Skeletal muscle satellite cell (primary cell): ENCODE data around the gene GSDME.

ENCODE experiments used
- H3K27me3 ChIP-seq: 2 replicates; pipeline ENCODE4 v1.7.0; 2013; ENCODE audit warnings: low read length; ENCODE audit not compliant: control insufficient read depth, insufficient read depth
- H3K36me3 ChIP-seq: 2 replicates; pipeline ENCODE4 v1.7.0; 2013; ENCODE audit warnings: mild to moderate bottlenecking, control low read depth, low read length; ENCODE audit not compliant: insufficient read depth
- H3K4me1 ChIP-seq: 2 replicates; pipeline ENCODE4 v1.7.0; 2013; ENCODE audit warnings: low read length; ENCODE audit not compliant: control insufficient read depth, insufficient read depth
- H3K4me2 ChIP-seq: 2 replicates; pipeline ENCODE4 v1.7.0; 2013; ENCODE audit warnings: mild to moderate bottlenecking, low read length
- H3K4me3 ChIP-seq: 2 replicates; pipeline ENCODE4 v1.7.0; 2013; ENCODE audit warnings: low read length
- H3K9ac ChIP-seq: 2 replicates; pipeline ENCODE4 v1.7.0; 2013; ENCODE audit warnings: mild to moderate bottlenecking, low read depth, low read length, moderate library complexity
- H3K9me3 ChIP-seq: replicated peaks from 2 replicates; pipeline ENCODE4 v1.7.0; 2013; ENCODE audit warnings: mild to moderate bottlenecking, control low read depth, low read length

Gene GSDME

DNA sequence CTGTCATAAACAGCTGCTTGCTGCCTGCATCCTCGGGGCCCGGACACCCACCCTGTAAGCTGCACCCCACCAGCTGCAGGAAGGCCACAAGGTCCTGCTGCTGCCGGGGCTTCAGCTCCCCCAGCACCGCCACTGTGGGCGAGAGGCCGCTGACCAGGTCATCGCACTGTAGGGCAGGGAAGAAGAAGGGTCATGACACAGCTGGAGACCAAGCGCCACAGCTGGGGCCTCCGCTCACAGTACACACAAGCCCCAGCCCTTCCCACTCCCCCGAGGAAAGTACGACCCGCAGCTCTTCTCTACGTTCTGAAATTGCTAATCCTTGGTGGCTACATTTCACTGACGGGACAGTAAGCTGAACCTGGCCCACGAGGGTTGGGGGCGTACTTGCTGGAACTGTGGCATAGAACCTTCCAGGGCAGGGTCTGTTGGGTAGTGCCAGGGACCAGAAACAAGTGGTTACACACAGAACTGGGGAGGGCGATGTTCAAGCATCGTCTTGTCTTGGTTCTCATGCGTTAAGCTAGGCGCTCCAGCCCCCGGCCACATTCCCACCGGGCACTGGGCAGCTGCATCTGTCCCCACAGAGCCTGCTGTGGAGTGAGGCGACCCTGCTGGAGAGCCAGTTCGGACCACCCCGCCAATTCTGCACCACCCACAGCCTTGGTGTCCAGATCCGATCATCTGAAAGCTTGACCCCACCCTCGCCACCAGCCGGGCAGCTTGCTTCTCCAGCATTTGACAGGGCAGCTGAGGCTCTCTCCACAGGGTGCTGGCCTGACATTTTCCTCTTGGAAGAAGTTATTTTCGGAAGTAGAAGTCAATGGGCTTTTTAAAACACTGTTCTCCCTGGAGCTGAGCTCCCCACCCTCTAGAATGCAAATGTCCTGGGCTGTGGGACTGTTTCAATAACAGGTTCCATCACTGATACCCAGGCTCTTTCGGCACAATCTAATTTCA lies 50.8 kb downstream of the GSDME start:
- Histone ChIP-seq H3K9ac (no peak overlapping the region), H3K36me3 (peaks cover 28% of the 10 kb centered on the region), H3K4me2 (no peak overlapping the region), H3K9me3 (no peaks in the 10 kb centered on the region), H3K4me3 (no peak overlapping the region), H3K4me1 (peaks cover 24% of the 10 kb centered on the region), H3K27me3 (no peaks in the 10 kb centered on the region)

DNA sequence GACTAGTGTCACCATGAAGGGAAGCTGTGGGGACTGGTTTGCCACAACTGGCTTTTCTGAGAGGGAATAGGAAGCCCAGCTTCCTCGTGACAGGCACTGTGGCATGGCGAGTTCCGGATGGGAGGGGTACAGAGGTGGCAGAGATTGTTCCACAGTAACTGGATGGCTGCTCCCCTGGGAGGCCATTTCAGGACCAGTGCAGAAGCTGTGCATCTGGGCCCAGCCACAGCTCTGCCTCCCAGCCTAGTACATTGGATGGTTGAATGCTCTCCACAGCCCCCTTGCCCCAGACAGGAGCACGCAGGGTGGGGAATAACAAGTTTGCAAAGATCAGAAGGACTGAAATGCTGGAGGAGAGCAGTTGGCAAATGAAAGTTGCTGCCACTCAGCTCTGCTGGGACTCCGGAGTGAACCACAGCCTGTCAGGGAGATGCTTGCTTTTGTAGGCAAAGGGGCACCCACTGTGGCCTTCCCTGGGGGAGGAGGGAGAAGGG lies 51.8 kb downstream of the GSDME start:
- no peaks in the 10 kb centered on the region for H3K9me3 ChIP-seq
- H3K9ac ChIP-seq: no peak overlapping the region

GRCh38 chr7:24704311-24704710 lies 53.0 kb downstream of the GSDME start:
- H3K9ac ChIP-seq: no peak overlapping the region
- H3K9me3 ChIP-seq: no peaks in the 10 kb centered on the region
- H3K4me3 ChIP-seq: no peak overlapping the region
- peaks cover 20% of the 10 kb centered on the region for H3K36me3 ChIP-seq
- H3K4me1 ChIP-seq: peaks cover 41% of the 10 kb centered on the region
- H3K27me3 ChIP-seq: no peaks in the 10 kb centered on the region
- H3K4me2 ChIP-seq: no peak overlapping the region

More for the DNA sequence above, 51.8 kb downstream of the GSDME start:
- H3K36me3 ChIP-seq: peaks cover 28% of the 10 kb centered on the region
- H3K4me2 ChIP-seq: no peak overlapping the region
- H3K4me3 ChIP-seq: no peak overlapping the region
- no peaks in the 10 kb centered on the region for H3K27me3 ChIP-seq
- H3K4me1 ChIP-seq: peaks cover 33% of the 10 kb centered on the region

DNA sequence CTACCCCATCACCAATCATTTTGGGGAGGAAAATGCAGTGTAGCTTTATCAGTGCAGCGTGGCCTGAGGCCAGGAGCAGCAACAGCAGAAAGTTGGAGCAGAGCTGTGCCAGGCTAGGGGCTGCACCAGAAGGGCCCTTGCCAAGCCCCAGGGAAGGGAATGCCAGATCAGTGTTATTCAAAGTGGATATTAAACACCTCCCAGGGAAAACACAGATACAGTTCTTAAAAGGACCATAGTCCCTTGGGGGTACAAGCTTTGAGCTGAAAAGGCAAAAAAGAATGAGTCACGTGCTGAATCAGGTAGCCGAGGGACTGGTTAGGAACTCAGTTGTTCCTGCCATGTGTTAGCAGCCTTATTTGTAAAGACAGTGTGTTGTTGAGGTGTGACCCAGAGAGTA lies 54.0 kb downstream of the GSDME start:
- H3K9ac ChIP-seq: no peak overlapping the region

DNA sequence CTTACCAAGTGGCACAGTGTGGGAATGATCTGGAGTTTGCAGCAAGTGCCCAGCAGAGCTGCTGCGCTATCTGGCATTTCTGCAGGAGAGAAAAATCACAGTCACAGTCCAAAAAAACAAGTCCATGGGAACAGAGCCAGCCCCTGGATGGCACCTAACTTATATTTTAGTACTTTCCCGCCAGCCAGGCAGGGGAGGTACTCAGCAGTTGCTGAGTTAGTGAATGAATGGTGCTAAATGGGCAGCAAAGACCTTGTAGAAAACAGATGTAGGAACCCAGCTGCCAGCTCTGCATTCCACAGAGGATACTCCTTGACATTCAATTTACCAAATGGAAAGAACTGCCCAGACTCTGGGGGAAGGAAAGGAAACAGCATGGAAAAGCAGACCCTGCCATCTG lies 54.5 kb downstream of the GSDME start:
- H3K4me2 ChIP-seq: peak overlapping the region; percentile 24
- H3K27me3 ChIP-seq: no peaks in the 10 kb centered on the region
- no peak overlapping the region for H3K9ac ChIP-seq

More for the DNA sequence above, 54.0 kb downstream of the GSDME start:
- H3K4me2 ChIP-seq: peak overlapping the region; percentile 24
- no peaks in the 10 kb centered on the region for H3K9me3 ChIP-seq
- H3K4me1 ChIP-seq: peaks cover 41% of the 10 kb centered on the region
- H3K4me3 ChIP-seq: no peak overlapping the region
- H3K27me3 ChIP-seq: no peaks in the 10 kb centered on the region
- H3K36me3 ChIP-seq: peaks cover 15% of the 10 kb centered on the region

GRCh38 chr7:24701261-24702235 lies 55.7 kb downstream of the GSDME start:
- peaks cover 8% of the 10 kb centered on the region for H3K36me3 ChIP-seq
- no peaks in the 10 kb centered on the region for H3K27me3 ChIP-seq
- no peaks in the 10 kb centered on the region for H3K9me3 ChIP-seq
- H3K4me2 ChIP-seq: peak overlapping the region; percentile 71
- H3K9ac ChIP-seq: no peak overlapping the region
- H3K4me3 ChIP-seq: peak overlapping the region; percentile 13
- peaks cover 37% of the 10 kb centered on the region for H3K4me1 ChIP-seq

More for the DNA sequence above, 54.5 kb downstream of the GSDME start:
- Histone ChIP-seq H3K9me3 (no peaks in the 10 kb centered on the region), H3K36me3 (peaks cover 15% of the 10 kb centered on the region), H3K4me3 (no peak overlapping the region), H3K4me1 (peaks cover 37% of the 10 kb centered on the region)

GRCh38 chr7:24700521-24701260 lies 56.6 kb downstream of the GSDME start:
- Histone ChIP-seq H3K9me3 (no peaks in the 10 kb centered on the region), H3K27me3 (no peaks in the 10 kb centered on the region), H3K4me3 (no peak overlapping the region), H3K9ac (no peak overlapping the region), H3K36me3 (peaks cover 3% of the 10 kb centered on the region), H3K4me1 (peaks cover 37% of the 10 kb centered on the region), H3K4me2 (peak overlapping the region; percentile 71)

DNA sequence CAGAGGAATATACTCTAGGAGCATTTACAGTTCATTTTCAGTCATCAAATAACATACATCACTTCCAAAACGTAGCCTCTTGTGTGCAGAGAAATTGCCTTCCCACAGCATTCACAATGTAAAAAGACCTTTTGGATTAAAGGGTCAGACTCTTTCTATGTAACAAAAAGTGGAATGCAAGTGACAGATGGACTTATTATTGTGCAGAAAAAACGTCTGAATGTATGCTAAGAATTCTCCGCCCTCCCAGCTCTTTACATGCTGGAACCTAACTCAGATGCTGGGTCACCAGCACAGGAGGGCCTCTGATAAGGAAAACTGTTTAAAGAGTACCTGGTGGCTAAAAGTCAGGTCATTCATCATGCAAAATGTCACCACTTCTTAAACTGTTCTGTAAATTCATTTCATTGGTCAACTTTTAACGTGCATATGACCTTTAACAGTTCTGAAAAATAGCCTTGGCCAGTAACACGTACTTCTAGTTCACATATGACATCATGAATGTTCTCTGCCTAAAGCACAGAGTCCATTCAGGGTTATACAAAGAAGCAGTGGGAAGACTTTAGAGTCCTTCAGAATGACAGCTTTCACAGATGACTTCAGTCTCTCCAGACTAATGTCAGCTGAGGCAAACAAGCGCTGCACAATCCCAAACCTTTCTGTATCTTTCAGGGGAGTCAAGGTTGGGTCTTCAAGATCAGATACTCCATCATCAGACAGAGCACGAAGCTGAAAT lies 58.6 kb downstream of the GSDME start:
- Histone ChIP-seq H3K9ac (no peak overlapping the region), H3K4me2 (no peak overlapping the region), H3K36me3 (no peaks in the 10 kb centered on the region), H3K27me3 (no peaks in the 10 kb centered on the region), H3K9me3 (no peaks in the 10 kb centered on the region), H3K4me1 (peaks cover 37% of the 10 kb centered on the region), H3K4me3 (no peak overlapping the region)

DNA sequence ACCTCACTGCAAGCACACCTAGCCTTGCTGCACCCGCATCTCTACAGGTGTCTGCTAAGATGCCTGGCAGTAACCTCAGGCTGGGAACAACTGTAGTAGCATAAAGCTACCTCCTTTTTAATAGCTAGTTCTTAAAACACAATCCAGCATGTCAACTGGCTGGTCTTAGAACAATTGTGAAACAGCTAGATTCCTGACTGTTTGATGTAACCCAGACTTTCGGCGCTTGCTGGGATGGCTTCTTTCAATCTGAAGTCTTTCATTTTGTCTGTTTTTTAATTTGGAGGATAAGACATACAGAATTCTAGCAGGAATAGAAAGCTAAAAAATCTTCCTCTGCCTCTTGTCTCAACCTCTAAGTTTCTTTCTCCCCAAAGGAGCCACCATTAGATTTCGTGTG lies 59.8 kb downstream of the GSDME start:
- no peaks in the 10 kb centered on the region for H3K36me3 ChIP-seq
- H3K9me3 ChIP-seq: no peaks in the 10 kb centered on the region
- H3K27me3 ChIP-seq: no peaks in the 10 kb centered on the region
- H3K4me3 ChIP-seq: no peak overlapping the region
- no peak overlapping the region for H3K9ac ChIP-seq
- no peak overlapping the region for H3K4me2 ChIP-seq
- peaks cover 27% of the 10 kb centered on the region for H3K4me1 ChIP-seq

- no peak overlapping the region for H3K4me3 ChIP-seq
- H3K4me1 ChIP-seq: no peaks in the 10 kb centered on the region
- H3K36me3 ChIP-seq: no peaks in the 10 kb centered on the region
- no peak overlapping the region for H3K4me2 ChIP-seq
- H3K9ac ChIP-seq: no peak overlapping the region
- H3K27me3 ChIP-seq: no peaks in the 10 kb centered on the region
- H3K9me3 ChIP-seq: no peaks in the 10 kb centered on the region
These were observed 64.7 kb downstream of the GSDME start for GRCh38 chr7:24692592-24692991.
